Breast epithelium (tissue), 4 donors: ENCODE measurements around the gene DNAJB8. TPM values are rescaled to one million over a fixed set of nuclear protein-coding genes. Genes with fewer than 3 reads are reported as not detected.

Experiments used
- DNase-seq, 2 donors: peaks; one replicate each; pipeline ENCODE4 v3.0.0-alpha.2; 2019; ENCODE audit warnings: low spot score in 2 of 2
- H3K27ac ChIP-seq, 2 donors: fragments of 200-600 bp; sonication (generic) in 1 of 2; one replicate each; pipeline ENCODE4 v1.5.1; 2016 to 2019; ENCODE audit warnings: mild to moderate bottlenecking in 1 of 2
- H3K27me3 ChIP-seq, 2 donors: fragments of 200-600 bp; sonication (generic) in 1 of 2; one replicate each; pipeline versions ENCODE4 v1.5.1 to v1.6.0; 2017 to 2019; ENCODE audit warnings: control low read depth in 1 of 2, mild to moderate bottlenecking in 1 of 2
- H3K36me3 ChIP-seq: fragments of 200-600 bp; one replicate; pipeline ENCODE4 v1.5.1; 2019
- H3K4me1 ChIP-seq, 2 donors: fragments of 200-600 bp; sonication (generic); one replicate each; pipeline ENCODE4 v1.5.1; 2016 to 2019; ENCODE audit warnings: control low read depth in 1 of 2
- H3K4me3 ChIP-seq, 3 donors: fragments of 200-600 bp; sonication (generic); 1 replicate in 2 of 3; 2 replicates in 1 of 3; pipeline ENCODE4 v1.5.1; 2016 to 2019; ENCODE audit warnings: mild to moderate bottlenecking in 3 of 3, moderate library complexity in 2 of 3
- H3K9me3 ChIP-seq, 2 donors: fragments of 200-600 bp; sonication (generic) in 1 of 2; one replicate each; pipeline ENCODE4 v1.5.1; 2016 to 2019; ENCODE audit warnings: control low read depth in 1 of 2
- POLR2A ChIP-seq: fragments of 450-650 bp; IDR thresholded peaks from one replicate; pipeline ENCODE4 v1.6.1; 2016; ENCODE audit warnings: antibody characterized with exemption, mild to moderate bottlenecking, moderate library complexity
- POLR2AphosphoS5 ChIP-seq, 3 donors: sonication (generic); formaldehyde crosslinking; IDR thresholded peaks; one replicate each; pipeline ENCODE4 v1.6.1; 2017; ENCODE audit warnings: antibody characterized with exemption in 3 of 3
- intact Hi-C: fragments of 100-400 bp; cut with DNase I; formaldehyde crosslinking; loops from one replicate; pipeline ENCODE4 v1.15.1; 2023; ENCODE audit warnings: low total_unique reads
- total RNA-seq, 3 donors: library from RNA; depleted of rRNA; stranded (reverse); fragments of >200 nt; gene quantifications; one replicate each; pipeline ENCODE4 v1.1.0, GENCODE V29; 2016
- TF ChIP-seq, protein P1 (sequence below), 3 donors: fragments of 450-650 bp; IDR thresholded peaks; one replicate each; pipeline ENCODE4 v1.5.1; 2016 to 2017; ENCODE audit warnings: antibody characterized with exemption in 3 of 3, mild to moderate bottlenecking in 3 of 3, moderate library complexity in 3 of 3

Gene DNAJB8
- total RNA-seq, 3 donors from 2014 or later = not detected

DNA sequence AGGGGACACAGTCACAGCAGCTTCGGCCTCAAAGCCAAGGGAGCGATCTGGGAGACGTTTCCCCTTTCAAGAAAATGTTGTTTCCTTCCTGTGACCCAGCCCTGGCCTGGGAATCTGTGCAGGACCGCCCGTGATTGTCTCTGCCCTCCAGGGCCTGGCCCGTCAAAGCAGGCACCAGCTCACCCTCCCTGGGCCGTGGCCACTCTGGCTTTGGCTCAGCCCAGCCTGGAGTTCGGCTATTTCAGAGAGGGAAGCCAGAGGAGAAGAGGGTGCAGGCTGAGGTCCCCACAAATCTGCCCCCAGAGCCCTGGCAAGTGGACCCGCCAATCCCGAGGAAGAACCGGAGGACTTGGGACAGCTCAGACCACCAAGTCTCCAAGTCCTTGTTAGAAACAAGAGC is 13.6 kb upstream of the DNAJB8 start:
- Histone ChIP-seq H3K27me3 (peaks cover 3 to 60% of the 10 kb centered on the region in 2 donors), H3K36me3 (no peaks in the 10 kb centered on the region), H3K4me1 (no peaks in the 10 kb centered on the region), H3K27ac (no peak overlapping the region), H3K9me3 (no peaks in the 10 kb centered on the region), H3K4me3 (no peak overlapping the region)
- intact Hi-C loops = loop anchor here (10.0 kb wide), 1 partner anchor 395 kb away; no protein-coding TSS in a partner anchor
- no peak for TF ChIP-seq POLR2AphosphoS5 (IDR thresholded peaks at IDR 0.05)
- TF ChIP-seq, protein P1, sequence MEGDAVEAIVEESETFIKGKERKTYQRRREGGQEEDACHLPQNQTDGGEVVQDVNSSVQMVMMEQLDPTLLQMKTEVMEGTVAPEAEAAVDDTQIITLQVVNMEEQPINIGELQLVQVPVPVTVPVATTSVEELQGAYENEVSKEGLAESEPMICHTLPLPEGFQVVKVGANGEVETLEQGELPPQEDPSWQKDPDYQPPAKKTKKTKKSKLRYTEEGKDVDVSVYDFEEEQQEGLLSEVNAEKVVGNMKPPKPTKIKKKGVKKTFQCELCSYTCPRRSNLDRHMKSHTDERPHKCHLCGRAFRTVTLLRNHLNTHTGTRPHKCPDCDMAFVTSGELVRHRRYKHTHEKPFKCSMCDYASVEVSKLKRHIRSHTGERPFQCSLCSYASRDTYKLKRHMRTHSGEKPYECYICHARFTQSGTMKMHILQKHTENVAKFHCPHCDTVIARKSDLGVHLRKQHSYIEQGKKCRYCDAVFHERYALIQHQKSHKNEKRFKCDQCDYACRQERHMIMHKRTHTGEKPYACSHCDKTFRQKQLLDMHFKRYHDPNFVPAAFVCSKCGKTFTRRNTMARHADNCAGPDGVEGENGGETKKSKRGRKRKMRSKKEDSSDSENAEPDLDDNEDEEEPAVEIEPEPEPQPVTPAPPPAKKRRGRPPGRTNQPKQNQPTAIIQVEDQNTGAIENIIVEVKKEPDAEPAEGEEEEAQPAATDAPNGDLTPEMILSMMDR (IDR thresholded peaks at IDR 0.05) = no peak
- no peak for TF ChIP-seq POLR2A
- no peak for DNase-seq

DNA sequence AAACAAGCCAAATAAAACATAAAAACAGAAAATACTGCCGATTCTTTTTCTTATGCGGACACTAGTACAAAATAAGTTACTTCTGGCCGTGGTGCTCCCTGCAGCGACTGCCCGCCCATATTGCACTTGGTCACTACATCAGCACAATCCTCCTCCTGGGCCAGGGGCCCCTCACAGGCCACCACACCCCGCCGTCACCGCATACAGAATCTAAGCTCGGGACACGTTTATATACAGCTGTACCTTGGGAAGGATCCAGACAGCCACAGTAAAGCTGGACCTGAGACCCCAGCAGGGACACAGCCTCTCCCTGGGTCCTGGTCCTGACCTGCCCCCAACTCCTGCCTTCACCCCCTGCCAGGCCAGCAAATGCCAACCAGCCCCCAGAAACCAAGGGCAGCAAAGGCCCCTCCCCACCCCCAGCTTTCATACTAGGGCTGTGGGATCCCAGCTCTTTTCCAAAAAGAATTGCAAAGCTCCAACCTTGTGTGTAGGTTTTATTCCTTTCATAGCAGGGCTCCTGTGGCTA is 12.9 kb upstream of the DNAJB8 start:
- peaks cover 3 to 54% of the 10 kb centered on the region in 2 donors for H3K27me3 ChIP-seq
- intact Hi-C loops = loop anchor here (10.0 kb wide), 1 partner anchor 395 kb away; no protein-coding TSS in a partner anchor
- H3K36me3 ChIP-seq = no peaks in the 10 kb centered on the region
- DNase-seq = no peak
- no peaks in the 10 kb centered on the region for H3K4me1 ChIP-seq
- no peaks in the 10 kb centered on the region for H3K9me3 ChIP-seq
- H3K27ac ChIP-seq = no peak overlapping the region
- H3K4me3 ChIP-seq = no peak overlapping the region
- TF ChIP-seq, protein P1 (IDR thresholded peaks at IDR 0.05) = no peak
- TF ChIP-seq POLR2AphosphoS5 (IDR thresholded peaks at IDR 0.05) (no peak), POLR2A (no peak)

DNA sequence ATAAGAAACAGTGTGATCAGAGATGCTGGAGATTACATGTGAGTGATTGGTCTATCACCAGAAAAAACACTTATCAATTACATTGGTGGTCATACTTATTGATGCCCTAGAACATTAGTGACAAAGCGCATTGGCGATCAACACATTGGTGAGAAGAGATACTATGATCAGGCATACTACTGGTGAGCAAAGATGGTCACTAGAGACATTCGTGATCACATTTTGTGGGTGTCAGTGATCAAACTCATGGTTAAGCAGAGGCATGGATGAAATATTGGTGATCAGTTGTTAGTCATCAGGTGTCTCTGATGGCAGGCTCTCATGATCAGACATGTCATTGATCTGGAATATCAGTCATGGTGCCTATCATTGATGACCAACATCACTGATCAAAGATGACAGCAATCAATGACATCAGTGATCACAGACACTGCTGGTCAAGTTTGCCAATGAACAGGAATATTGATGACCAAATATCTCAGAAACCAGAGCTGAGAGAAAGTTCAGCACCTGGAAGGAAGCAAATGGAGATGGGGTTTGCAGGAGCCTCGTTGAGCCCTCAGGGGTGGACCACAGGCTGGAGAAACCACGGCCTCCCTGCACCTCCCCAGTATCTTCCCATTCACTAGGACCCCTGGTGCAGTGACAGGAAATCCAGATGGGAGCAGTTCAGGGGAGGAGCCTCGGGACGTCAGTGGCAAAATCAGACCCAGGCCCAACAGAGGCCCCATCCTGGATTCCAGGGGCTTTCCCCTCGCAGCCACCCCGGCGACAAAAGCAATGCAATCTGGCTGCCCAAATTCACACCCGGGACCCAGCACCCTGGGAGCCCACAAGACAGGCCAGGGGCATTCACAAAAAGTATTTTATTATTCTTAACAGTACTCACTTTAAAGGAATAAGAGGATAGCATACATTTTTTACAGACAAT is 12.2 kb upstream of the DNAJB8 start:
- peaks cover 3 to 46% of the 10 kb centered on the region in 2 donors for H3K27me3 ChIP-seq
- H3K9me3 ChIP-seq = no peaks in the 10 kb centered on the region
- H3K4me3 ChIP-seq = no peak overlapping the region
- H3K27ac ChIP-seq = no peak overlapping the region
- no peaks in the 10 kb centered on the region for H3K36me3 ChIP-seq
- intact Hi-C loops = no loop called here
- no peak for DNase-seq
- TF ChIP-seq POLR2A = no peak
- TF ChIP-seq, protein P1 (IDR thresholded peaks at IDR 0.05) = no peak
- no peak for TF ChIP-seq POLR2AphosphoS5 (IDR thresholded peaks at IDR 0.05)
- H3K4me1 ChIP-seq = no peaks in the 10 kb centered on the region

DNA sequence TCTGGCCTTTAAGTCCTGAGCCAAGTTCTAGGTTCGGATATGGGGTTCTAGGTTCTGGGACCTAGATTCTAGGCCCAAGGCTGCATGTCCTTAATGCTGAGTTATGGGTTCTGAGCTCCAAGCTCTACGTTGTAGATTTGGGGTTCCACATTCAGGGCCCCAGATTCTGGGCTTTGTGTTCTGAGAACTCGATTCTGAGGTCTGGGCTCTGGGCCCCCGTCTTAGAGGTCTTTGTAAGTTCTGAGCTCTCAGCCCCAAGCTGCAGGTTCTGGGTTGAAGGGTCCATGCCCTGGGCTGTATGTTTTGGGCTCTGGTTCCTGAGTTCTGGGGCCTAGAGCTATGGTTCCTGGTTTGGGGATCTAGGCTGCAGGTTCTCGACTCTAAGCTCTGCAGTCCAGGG is 10.0 kb upstream of the DNAJB8 start:
- intact Hi-C loops = no loop called here
- Histone ChIP-seq H3K4me1 (no peaks in the 10 kb centered on the region), H3K27ac (no peak overlapping the region), H3K27me3 (peaks cover 2 to 29% of the 10 kb centered on the region in 2 donors), H3K36me3 (no peaks in the 10 kb centered on the region), H3K9me3 (no peaks in the 10 kb centered on the region), H3K4me3 (no peak overlapping the region)
- TF ChIP-seq, protein P1 (IDR thresholded peaks at IDR 0.05) = no peak
- no peak for TF ChIP-seq POLR2A
- no peak for TF ChIP-seq POLR2AphosphoS5 (IDR thresholded peaks at IDR 0.05)
- DNase-seq = no peak

DNA sequence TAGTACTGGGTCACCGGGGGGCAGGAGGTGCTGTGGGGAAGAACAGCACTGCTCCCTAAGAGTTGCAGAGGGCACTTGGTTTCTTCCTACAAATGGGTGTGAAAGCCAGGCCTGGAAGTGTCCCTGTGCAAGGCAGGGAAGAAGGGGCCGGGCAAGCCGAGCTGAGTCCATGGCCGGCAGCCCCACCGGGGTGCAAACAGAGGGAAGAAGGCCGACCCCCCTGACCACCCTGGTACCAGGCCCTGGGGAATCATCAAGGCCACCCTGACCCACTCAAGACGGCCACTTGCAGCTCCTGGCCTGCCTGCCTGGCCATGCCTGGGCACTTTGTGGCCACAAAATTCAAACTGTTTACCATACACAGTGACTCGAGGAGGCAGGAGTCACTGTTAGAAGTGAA is 8.7 kb upstream of the DNAJB8 start:
- peaks cover 0 to 19% of the 10 kb centered on the region in 2 donors for H3K27me3 ChIP-seq
- no peaks in the 10 kb centered on the region for H3K9me3 ChIP-seq
- intact Hi-C loops = no loop called here
- H3K4me3 ChIP-seq = no peak overlapping the region
- no peak for DNase-seq
- no peak overlapping the region for H3K27ac ChIP-seq
- H3K4me1 ChIP-seq = no peaks in the 10 kb centered on the region
- TF ChIP-seq POLR2A = no peak
- no peak for TF ChIP-seq POLR2AphosphoS5 (IDR thresholded peaks at IDR 0.05)
- TF ChIP-seq, protein P1 (IDR thresholded peaks at IDR 0.05) = no peak
- no peaks in the 10 kb centered on the region for H3K36me3 ChIP-seq
